ENCODE data around the gene IGF2BP2.

- TF ChIP-seq CTCF (conservative IDR thresholded peaks at IDR 0.05): no peak
- TF ChIP-seq ZFX (IDR thresholded peaks at IDR 0.05): no peak
Observed at GRCh38 chr3:185822221-185823000, 2.4 kb downstream of the IGF2BP2 start.
